Mucosa of gallbladder (tissue), 1 donor: ENCODE data around the gene COL9A3. TPM values are rescaled to one million over a fixed set of nuclear protein-coding genes. Genes with fewer than 3 reads are reported as not detected.
"Not testable (repeated sequence)": the region's sequence is repeated elsewhere in the genome, so short reads cannot be mapped to it uniquely, and the experiment has no call there.

Experiments used
- DNase-seq: peaks from one replicate; pipeline ENCODE4 v3.0.0-alpha.2; 2020; ENCODE audit warnings: low spot score
- total RNA-seq: library from RNA; stranded (reverse); gene quantifications from one replicate; pipeline ENCODE4 v1.2.1, GENCODE V29; 2021
- donor health status: DM: no; HTN: no; CAD: no.

The COL9A3 gene
- total RNA-seq, 1 donor from 2014 or later, result 3.6 TPM

DNA sequence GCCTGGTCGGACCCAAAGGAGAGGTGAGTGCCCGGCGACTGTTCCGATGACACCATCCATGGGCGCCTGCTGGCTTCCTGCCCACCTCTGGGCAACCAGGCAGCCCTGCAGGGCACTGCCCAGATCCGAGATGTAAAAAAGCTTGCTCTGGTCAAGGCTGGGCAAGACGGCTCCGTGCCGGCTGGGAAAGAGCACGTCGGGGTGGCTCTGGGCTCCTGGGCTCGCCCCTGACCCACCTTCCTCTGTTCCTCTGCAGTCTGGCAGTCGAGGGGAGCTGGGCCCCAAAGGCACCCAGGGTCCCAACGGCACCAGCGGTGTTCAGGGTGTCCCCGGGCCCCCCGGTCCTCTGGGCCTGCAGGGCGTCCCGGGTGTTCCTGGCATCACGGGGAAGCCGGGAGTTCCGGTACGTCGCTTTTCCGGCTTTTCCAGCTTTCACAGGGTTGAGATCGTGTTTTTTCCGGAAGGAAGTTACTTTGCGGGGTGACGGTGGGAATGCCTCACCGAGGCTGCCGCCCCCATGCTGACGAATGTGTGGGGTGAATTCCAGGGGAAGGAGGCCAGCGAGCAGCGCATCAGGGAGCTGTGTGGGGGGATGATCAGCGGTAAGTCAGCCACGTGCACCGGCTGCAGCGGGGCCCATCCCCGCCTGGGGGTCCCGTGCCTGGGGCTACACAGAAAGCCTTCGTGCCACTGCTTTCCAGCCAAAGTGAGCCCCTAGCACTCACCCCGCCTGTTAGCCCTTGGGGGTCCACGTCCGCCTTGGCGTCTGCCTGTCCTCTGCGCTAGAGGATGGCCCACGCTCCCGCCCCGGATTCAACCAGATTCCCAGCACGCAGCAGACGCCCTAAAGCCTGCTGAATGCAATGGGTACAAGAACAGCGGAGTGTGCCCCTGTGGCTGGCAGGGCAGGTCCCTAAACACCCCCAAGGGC, 19.3 kb downstream of the COL9A3 start:
- no peak for DNase-seq

DNA sequence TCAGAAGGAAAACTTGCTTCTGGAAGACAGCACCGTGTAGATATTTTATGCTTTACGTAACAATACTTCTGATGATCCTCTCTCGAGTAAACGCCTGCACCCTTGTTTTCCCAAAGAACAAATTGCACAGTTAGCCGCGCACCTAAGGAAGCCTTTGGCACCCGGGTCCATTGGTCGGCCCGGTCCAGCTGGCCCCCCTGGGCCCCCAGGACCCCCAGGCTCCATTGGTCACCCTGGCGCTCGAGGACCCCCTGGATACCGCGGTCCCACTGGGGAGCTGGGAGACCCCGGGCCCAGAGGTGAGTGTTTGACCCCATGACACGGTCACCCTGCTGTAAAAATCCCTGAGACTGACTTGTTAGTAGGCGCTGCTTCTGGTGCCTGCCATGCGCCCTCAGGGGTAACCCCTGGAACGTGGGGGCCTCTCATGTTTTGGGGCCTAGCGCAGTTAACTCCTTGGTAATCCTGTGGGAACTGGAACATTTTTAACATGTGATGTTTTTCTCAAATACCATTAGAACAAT, 20.2 kb downstream of the COL9A3 start:
- no peak for DNase-seq

GRCh38 chr20:62837790-62838127, 20.9 kb downstream of the COL9A3 start:
- no peak for DNase-seq

DNA sequence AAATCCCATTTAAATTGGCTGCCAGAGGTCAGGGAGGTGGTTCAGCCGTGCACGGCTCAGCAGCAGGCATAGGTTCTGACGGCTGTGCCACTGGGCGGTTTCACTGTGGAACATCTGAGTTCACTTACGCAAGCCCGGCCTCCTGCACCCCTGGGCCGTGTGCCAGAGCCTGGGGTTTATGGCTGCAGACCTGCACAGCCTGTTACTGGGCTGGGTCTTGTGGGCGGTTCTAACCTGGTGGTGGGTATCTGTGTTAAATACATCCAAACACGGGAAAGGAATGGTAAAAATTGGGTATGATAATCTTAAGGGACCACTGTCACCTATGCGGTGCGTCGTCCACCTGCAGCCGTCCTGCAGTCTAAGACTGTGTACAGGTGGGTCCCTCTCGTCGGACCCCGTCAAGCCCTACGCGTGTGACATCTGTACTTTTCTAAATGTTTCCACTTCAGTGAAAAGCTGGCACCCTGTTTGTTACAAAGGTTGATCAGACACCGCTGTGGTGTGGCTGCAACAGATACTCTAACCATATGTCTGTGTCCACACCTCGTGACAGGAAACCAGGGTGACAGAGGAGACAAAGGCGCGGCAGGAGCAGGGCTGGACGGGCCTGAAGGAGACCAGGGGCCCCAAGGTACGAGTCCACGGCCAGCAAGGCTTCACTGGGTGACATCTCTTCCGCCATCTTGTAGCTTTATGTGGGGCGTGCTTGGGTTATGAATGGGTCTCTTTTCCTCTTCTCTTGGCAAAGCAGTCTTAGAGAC, 21.5 kb downstream of the COL9A3 start:
- DNase-seq, result no peak

- no peak for DNase-seq
Measured at GRCh38 chr20:62839261-62839660, 22.4 kb downstream of the COL9A3 start.

GRCh38 chr20:62839816-62840215, 23.0 kb downstream of the COL9A3 start:
- no peak for DNase-seq

DNA sequence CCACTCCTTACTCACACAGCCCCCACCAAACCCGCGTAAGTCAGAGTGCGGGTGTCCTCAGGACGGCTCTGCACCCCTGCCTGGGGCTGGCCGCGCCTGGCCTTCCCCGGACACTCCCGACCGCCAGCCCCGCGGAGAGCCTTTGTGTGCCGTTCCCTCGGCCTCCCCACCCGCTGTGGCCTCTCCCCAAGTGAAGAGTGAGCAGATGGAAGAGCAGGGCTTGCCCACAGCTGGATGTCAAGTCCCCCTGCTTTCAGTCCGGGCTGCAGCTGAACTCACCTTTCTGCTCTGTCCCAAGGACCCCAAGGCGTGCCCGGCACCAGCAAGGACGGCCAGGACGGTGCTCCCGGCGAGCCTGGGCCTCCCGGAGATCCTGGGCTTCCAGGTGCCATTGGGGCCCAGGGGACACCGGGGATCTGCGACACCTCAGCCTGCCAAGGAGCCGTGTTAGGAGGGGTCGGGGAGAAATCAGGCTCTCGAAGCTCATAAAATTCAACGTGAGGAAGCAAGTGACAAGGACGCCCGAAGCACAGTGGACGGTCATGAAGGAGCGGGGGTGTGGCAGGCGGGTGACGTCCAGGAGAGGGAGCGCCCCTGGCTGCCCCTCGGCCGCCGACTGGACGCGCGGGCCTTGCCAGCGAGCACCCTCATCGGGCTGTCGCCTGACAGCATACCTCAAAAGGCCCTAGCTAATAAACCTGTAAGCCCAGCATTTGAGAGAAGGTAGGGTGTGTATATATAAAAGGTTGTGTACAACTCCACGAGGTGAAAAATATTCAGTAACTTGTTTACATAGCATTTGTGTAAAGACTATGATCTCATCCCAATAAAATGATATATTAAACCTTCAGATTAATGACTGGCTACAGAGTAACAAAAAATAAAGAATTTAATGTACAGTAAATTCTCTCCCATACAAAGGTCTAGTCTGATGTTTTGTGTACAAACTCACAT, 23.7 kb downstream of the COL9A3 start:
- no peak for DNase-seq

GRCh38 chr20:62841705-62842212, 24.9 kb downstream of the COL9A3 start:
- no peak for DNase-seq

GRCh38 chr20:62843656-62844055, 26.8 kb downstream of the COL9A3 start:
- no peak for DNase-seq

DNA sequence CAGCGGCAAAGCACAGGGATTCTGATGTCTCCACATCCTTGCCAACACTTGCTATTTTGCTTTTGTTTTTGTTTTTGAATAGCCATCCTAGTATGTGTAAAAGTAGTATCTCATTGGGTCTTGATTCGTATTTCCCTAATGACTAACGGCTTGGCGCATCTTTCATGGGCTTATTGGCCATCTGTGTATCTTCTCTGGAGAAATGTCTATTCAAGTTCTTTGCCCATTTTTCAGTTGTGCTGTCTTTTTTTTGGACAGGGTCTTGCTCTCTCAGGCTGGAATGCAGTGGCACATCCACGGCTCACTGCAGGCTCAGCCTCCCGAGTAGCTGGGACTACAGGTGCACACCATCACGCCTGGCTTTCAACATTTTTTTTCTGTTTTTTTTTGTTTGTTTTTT, 27.3 kb downstream of the COL9A3 start:
- DNase-seq, result no peak

GRCh38 chr20:62845416-62846160, 28.7 kb downstream of the COL9A3 start:
- DNase-seq, result no peak

DNA sequence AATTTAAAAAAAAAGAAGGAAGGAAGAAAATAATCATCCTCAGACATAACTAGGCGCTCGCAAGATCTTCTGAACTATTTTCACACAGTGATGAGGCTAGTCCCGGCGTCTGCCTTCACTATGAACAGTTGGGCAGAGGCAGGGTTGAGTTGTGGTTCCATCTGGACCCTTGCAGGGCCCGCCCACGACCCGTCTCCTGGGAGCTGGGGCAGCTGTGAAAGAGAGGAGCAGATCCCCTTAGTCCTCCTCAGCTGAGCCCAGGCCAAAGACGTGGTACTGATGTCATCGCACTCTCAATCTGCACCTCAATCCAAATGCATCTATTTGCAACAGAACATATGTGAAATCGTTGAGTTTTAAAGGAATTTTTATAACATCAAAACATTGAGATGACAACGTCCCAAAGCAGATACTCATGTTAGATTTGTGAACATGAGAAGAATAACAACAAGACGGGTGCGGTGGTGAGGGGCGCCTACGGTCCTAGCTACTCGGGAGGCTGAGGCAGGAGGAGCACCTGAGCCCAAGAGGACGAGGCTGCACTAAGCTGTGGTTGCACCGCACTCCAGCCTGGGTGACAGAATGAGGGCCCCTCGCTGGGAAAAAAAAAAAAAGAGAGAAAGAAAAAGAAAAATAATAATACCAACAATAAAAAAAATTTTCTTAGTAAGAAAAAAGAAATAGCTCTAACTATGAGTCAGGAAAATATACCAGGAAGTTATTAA, 29.5 kb downstream of the COL9A3 start:
- DNase-seq, result no peak

- DNase-seq, result not testable (repeated sequence)
Measured at GRCh38 chr20:62848917-62849316, 32.1 kb downstream of the COL9A3 start.

DNA sequence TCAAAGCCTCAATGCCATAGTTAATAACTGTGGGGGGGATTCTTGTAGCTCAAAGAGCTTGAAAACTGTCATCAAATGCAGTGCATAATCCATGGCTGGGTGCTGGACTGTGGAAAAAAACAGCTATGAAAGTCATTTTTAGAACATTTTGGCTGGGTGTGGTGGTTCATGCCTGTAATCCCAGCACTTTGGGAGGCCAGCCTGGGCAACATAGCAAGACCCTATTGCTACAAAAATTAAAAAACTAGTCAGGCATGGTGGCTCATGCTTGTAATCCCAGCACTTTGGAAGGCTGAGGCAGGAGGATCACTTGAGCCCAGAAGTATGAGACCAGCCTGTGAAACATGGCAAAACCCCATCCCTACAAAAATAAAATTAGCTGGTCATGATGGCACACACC, 32.6 kb downstream of the COL9A3 start:
- no peak for DNase-seq

GRCh38 chr20:62850333-62850974, 33.6 kb downstream of the COL9A3 start:
- DNase-seq, result no peak

DNA sequence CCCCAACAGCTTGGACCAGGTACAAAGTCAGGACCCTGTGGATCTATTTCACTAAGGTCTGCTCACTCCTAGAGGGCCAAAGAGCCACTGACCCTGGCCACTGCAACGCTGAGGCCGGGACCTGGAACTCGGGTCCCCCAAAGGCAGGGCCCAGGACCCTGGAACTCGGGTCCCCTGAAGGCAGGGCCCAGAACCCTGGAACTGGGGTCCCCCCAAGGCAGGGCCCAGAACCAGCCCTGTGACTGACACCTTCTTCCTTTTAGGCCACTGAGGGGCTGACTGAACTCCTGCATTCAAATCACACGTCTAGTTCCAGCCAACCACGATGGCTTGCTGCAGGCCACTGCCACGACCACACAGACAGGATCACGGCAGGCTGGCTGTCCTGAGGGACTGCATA, 35.3 kb downstream of the COL9A3 start:
- no peak for DNase-seq

GRCh38 chr20:62852841-62853240, 36.0 kb downstream of the COL9A3 start:
- no peak for DNase-seq

GRCh38 chr20:62853304-62853703, 36.5 kb downstream of the COL9A3 start:
- not testable (repeated sequence) for DNase-seq

DNA sequence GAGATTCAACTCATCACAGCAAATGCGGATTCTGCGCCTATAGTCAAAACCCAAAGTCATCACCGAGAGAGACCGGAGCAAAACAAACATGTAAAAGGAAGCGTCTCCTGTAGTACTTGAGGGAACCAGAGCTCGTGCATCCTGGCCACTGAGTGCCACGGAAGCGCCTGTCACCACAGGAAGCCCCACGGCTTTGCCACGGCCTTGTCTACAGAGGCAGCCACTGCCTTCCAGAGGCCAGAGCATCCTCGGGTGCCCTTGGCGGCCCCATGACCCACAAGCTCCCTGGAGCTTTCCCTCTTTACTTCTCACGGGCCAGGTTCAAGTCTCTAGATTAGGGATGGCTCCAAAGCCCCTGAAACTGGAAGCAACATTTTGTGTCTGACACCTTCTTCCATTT, 37.3 kb downstream of the COL9A3 start:
- no peak for DNase-seq
